ENCODE results near the gene PRC1.
"Not testable (repeated sequence)": the region's sequence is repeated elsewhere in the genome, so short reads cannot be mapped to it uniquely, and the experiment has no call there.

DNA sequence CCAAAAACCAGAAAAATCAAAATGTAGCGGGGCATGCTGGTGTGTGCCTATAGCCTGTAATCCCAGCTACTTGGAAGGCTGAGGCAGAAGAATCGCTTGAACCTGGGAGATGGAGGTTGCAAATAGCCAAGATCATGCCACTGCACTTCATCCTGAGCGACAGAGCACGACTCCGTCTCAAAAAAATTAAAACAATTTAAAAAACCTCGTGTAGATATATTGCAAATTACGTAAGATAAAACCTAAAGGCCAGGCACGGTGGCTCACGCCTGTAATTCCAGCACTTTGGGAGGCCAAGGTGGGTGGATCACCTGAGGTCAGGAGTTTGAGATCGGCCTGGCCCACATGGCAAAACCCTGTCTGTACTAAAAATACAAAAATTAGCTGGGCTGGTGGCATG, 67.6 kb downstream of the PRC1 start:
- not testable (repeated sequence) for TF ChIP-seq CTCF (IDR thresholded peaks at IDR 0.05; ENCODE audit: low read length); EZH2 (IDR thresholded peaks at IDR 0.05; ENCODE audit: borderline replicate concordance, low read length)
